Thyroid gland (tissue), 4 donors: ENCODE measurements around the gene PAM.

Experiments used
- POLR2A ChIP-seq, 2 donors: fragments of 450-650 bp; IDR thresholded peaks; one replicate each; pipeline ENCODE4 v1.6.1; 2017; ENCODE audit warnings: antibody characterized with exemption in 2 of 2, mild to moderate bottlenecking in 2 of 2, moderate library complexity in 1 of 2
- TF ChIP-seq, protein P1 (sequence below), 6 experiments: fragments of 200-600 bp in 3 of 6; fragments of 450-650 bp in 3 of 6; sonication (generic) in 3 of 6; IDR thresholded peaks; one replicate each; pipeline ENCODE4 v1.5.1; 2016 to 2019; ENCODE audit warnings: antibody characterized with exemption in 6 of 6, mild to moderate bottlenecking in 2 of 6, inconsistent platforms in 1 of 6, moderate library complexity in 1 of 6

DNA sequence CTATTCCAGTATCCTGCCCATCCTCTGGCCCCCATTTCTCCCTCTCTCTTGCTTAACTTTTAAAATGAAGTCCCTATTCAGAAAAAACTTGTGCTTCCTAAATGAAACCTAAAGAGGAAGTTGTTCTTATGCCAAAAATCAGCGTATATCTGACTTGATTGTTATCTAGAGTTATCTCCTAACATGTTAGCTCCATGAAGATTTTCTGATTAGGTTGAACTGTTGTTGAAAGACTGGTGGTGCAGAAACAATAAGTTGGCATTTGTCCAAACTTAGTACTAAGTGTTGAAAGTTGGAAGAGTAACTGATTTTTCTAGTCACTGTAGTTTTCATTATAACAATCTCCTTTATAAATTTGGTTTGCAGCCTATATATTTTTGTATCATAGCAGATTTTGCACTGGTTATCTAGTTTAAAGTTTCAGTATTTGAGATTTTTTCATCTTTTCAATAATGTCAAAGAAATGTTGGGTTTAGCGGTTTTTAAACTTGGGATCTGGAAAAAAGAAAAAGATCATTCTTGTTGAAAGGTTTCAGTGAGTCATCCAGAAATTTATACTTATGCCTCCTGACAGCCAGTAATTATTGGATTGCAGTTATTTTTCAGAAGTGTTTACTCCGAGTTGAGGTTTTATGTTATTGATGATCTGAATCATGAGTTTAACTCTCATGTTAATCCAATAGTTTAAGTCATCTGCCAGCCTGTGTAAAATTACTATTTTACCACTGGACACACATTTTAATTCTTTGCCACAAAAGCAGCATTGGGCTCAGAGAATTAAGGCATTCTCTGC, 60.6 kb downstream of the PAM start:
- TF ChIP-seq, protein P1, sequence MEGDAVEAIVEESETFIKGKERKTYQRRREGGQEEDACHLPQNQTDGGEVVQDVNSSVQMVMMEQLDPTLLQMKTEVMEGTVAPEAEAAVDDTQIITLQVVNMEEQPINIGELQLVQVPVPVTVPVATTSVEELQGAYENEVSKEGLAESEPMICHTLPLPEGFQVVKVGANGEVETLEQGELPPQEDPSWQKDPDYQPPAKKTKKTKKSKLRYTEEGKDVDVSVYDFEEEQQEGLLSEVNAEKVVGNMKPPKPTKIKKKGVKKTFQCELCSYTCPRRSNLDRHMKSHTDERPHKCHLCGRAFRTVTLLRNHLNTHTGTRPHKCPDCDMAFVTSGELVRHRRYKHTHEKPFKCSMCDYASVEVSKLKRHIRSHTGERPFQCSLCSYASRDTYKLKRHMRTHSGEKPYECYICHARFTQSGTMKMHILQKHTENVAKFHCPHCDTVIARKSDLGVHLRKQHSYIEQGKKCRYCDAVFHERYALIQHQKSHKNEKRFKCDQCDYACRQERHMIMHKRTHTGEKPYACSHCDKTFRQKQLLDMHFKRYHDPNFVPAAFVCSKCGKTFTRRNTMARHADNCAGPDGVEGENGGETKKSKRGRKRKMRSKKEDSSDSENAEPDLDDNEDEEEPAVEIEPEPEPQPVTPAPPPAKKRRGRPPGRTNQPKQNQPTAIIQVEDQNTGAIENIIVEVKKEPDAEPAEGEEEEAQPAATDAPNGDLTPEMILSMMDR (IDR thresholded peaks at IDR 0.05), result no peak
- TF ChIP-seq POLR2A (IDR thresholded peaks at IDR 0.05), result no peak
